CD14-positive monocyte (primary cell): ENCODE results near the gene ROBO2. TPM values are rescaled to one million over a fixed set of nuclear protein-coding genes. Genes with fewer than 3 reads are reported as not detected.

Experiments
- DNase-seq, 3 donors: peaks; one replicate each; pipeline ENCODE4 v3.0.0-alpha.2; 2011 to 2022
- H2AFZ ChIP-seq: 2 replicates; pipeline ENCODE4 v1.6.0; 2012; ENCODE audit warnings: mild to moderate bottlenecking, low read depth, low read length, inconsistent platforms; ENCODE audit not compliant: insufficient read depth, poor library complexity, severe bottlenecking
- H3K27ac ChIP-seq, 2 donors: 1 replicate in 1 of 2; 2 replicates in 1 of 2; pipeline ENCODE4 v1.5.1; 2012 to 2013; ENCODE audit warnings: low read length in 2 of 2, control low read depth in 1 of 2, inconsistent platforms in 1 of 2, low read depth in 1 of 2, mild to moderate bottlenecking in 1 of 2
- H3K27me3 ChIP-seq, 2 donors: one replicate each; pipeline versions ENCODE4 v1.6.0 to v1.6.1; 2011 to 2013; ENCODE audit warnings: low read length in 2 of 2; ENCODE audit not compliant: control insufficient read depth in 2 of 2, insufficient read depth in 2 of 2
- H3K36me3 ChIP-seq, 2 donors: replicated peaks in 1 of 2; 1 replicate in 1 of 2; 2 replicates in 1 of 2; pipeline versions ENCODE4 v1.5.1 to v1.6.1; 2012 to 2013; ENCODE audit warnings: low read length in 2 of 2, control low read depth in 1 of 2, inconsistent platforms in 1 of 2, mild to moderate bottlenecking in 1 of 2; ENCODE audit not compliant: insufficient read depth in 2 of 2, control insufficient read depth in 1 of 2
- H3K4me1 ChIP-seq, 2 donors: 1 replicate in 1 of 2; 2 replicates in 1 of 2; pipeline versions ENCODE4 v1.5.1 to v1.6.1; 2012 to 2013; ENCODE audit warnings: low read length in 2 of 2, control low read depth in 1 of 2, inconsistent platforms in 1 of 2, mild to moderate bottlenecking in 1 of 2, moderate library complexity in 1 of 2; ENCODE audit not compliant: insufficient read depth in 2 of 2, control insufficient read depth in 1 of 2
- H3K4me2 ChIP-seq: replicated peaks from 2 replicates; pipeline ENCODE3; 2012; ENCODE audit warnings: low read length, moderate library complexity, mild to moderate bottlenecking; ENCODE audit not compliant: poor library complexity, severe bottlenecking; ENCODE audit errors: extremely low read depth
- H3K4me3 ChIP-seq, 3 experiments: fragments of 200-600 bp in 1 of 3; sonication (generic) in 1 of 3; replicated peaks in 1 of 3; 1 replicate in 2 of 3; 2 replicates in 1 of 3; pipeline ENCODE4 v1.5.1; 2011 to 2013; ENCODE audit warnings: low read length in 3 of 3, mild to moderate bottlenecking in 3 of 3, control low read depth in 2 of 3, low read depth in 2 of 3, inconsistent platforms in 1 of 3, moderate library complexity in 1 of 3
- H3K79me2 ChIP-seq: 2 replicates; pipeline ENCODE4 v1.6.0; 2012; ENCODE audit warnings: mild to moderate bottlenecking, control low read depth, inconsistent platforms, low read length, moderate library complexity; ENCODE audit not compliant: insufficient read depth
- H3K9ac ChIP-seq: 2 replicates; pipeline ENCODE4 v1.6.0; 2017; ENCODE audit warnings: low read length, mild to moderate bottlenecking; ENCODE audit not compliant: insufficient read depth, poor library complexity, severe bottlenecking
- H3K9me3 ChIP-seq, 2 donors: replicated peaks in 1 of 2; 1 replicate in 1 of 2; 2 replicates in 1 of 2; pipeline versions ENCODE4 v1.5.1 to v1.6.1; 2012 to 2013; ENCODE audit warnings: low read length in 2 of 2, control low read depth in 1 of 2; ENCODE audit not compliant: control insufficient read depth in 1 of 2, insufficient read depth in 1 of 2
- H4K20me1 ChIP-seq: 2 replicates; pipeline ENCODE4 v1.6.0; 2012; ENCODE audit warnings: mild to moderate bottlenecking, low read length, control low read depth, moderate library complexity; ENCODE audit not compliant: insufficient read depth
- H3K27ac Mint-ChIP-seq, 7 donors: one replicate each; pipeline ENCODE4 v1.8.0; 2020; ENCODE audit warnings: mild to moderate bottlenecking in 7 of 7, mixed read lengths in 7 of 7, moderate library complexity in 6 of 7, inconsistent platforms in 2 of 7
- H3K27me3 Mint-ChIP-seq, 3 donors: one replicate each; pipeline ENCODE4 v1.8.0; 2021 to 2022; ENCODE audit warnings: low read depth in 3 of 3, mild to moderate bottlenecking in 3 of 3, mixed read lengths in 3 of 3, moderate library complexity in 3 of 3, inconsistent platforms in 1 of 3
- H3K36me3 Mint-ChIP-seq, 2 donors: one replicate each; pipeline ENCODE4 v1.8.0; 2020; ENCODE audit warnings: mixed read lengths in 2 of 2, inconsistent platforms in 1 of 2, mild to moderate bottlenecking in 1 of 2
- H3K4me1 Mint-ChIP-seq: one replicate; pipeline ENCODE4 v1.8.0; 2020; ENCODE audit warnings: mild to moderate bottlenecking, mixed read lengths
- H3K4me3 Mint-ChIP-seq, 2 donors: one replicate each; pipeline ENCODE4 v1.8.0; 2020; ENCODE audit warnings: mild to moderate bottlenecking in 2 of 2, mixed read lengths in 2 of 2, moderate library complexity in 1 of 2
- H3K9me3 Mint-ChIP-seq, 7 donors: one replicate each; pipeline ENCODE4 v1.8.0; 2020 to 2022; ENCODE audit warnings: mixed read lengths in 7 of 7, mild to moderate bottlenecking in 6 of 7, moderate library complexity in 6 of 7, inconsistent platforms in 2 of 7
- WGBS: methylation state at CpG from one replicate; pipeline ENCODE4 v1.1.5; 2013; ENCODE audit warnings: missing lambda C conversion rate; ENCODE audit not compliant: insufficient coverage; 5-methylcytosine and 5-hydroxymethylcytosine counted together
- intact Hi-C, 2 donors: fragments of 100-400 bp; cut with micrococcal nuclease; formaldehyde crosslinking; loops; one replicate each; pipeline versions ENCODE4 v1.15.0 to v1.15.1; 2023
- polyA plus RNA-seq, 3 donors: library from polyadenylated mRNA; depleted of rRNA in 1 of 3; unstranded in 2 of 3; stranded (reverse) in 1 of 3; fragments of 300-500 nt in 2 of 3; fragments of >200 nt in 1 of 3; fragmentation: Illumina TruSeq in 2 of 3; gene quantifications; 1 replicate in 2 of 3; 2 replicates in 1 of 3; pipeline ENCODE4 v1.2.3, GENCODE V29; 2012 to 2021
- TF ChIP-seq, protein P1 (sequence below): fragments of 200-600 bp; IDR thresholded peaks from one replicate; pipeline ENCODE4 v1.8.0; 2022; ENCODE audit warnings: antibody characterized with exemption, mild to moderate bottlenecking

Gene ROBO2
- polyA plus RNA-seq, 3 donors: not detected

DNA sequence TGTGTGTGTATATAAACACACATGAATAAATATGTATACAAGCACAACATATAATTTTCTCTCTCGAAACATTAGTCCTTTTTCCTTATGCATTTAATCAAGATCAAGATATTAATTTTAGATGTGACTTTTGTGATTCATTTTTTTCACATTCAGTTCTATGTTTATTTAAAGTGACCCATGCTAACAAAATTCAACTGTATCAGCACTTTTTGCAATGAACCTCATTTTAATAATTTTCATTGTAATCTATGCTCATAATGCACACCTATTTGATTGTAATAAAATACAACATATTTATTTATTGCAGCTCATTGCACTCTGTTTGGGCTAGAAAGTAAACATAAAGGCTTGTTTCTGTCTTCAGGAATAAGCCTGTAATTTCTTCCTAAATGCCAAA lies 586.3 kb downstream of the ROBO2 start:
- Histone ChIP-seq H3K9ac (no peak overlapping the region), H4K20me1 (no peaks in the 10 kb centered on the region), H3K27me3 (no peaks in the 10 kb centered on the region), H3K36me3 (no peaks in the 10 kb centered on the region), H3K4me2 (no peak overlapping the region), H3K4me1 (no peaks in the 10 kb centered on the region), H3K9me3 (no peaks in the 10 kb centered on the region), H3K4me3 (no peak overlapping the region), H3K79me2 (no peaks in the 10 kb centered on the region), H3K27ac (no peak overlapping the region), H2AFZ (no peak overlapping the region)
- H3K4me3 Mint-ChIP-seq: no peak overlapping the region
- intact Hi-C loops: no loop called here
- DNase-seq: no peak
- peaks cover 0 to 7% (median 0%) of the 10 kb centered on the region in 3 donors for H3K27me3 Mint-ChIP-seq
- WGBS: no CpG with 5 or more reads among the region's 1 CpG
- peaks cover 0 to 6% (median 0%) of the 10 kb centered on the region in 7 donors for H3K9me3 Mint-ChIP-seq
- no peaks in the 10 kb centered on the region for H3K36me3 Mint-ChIP-seq
- H3K27ac Mint-ChIP-seq: no peak overlapping the region
- no peaks in the 10 kb centered on the region for H3K4me1 Mint-ChIP-seq
- TF ChIP-seq, protein P1, sequence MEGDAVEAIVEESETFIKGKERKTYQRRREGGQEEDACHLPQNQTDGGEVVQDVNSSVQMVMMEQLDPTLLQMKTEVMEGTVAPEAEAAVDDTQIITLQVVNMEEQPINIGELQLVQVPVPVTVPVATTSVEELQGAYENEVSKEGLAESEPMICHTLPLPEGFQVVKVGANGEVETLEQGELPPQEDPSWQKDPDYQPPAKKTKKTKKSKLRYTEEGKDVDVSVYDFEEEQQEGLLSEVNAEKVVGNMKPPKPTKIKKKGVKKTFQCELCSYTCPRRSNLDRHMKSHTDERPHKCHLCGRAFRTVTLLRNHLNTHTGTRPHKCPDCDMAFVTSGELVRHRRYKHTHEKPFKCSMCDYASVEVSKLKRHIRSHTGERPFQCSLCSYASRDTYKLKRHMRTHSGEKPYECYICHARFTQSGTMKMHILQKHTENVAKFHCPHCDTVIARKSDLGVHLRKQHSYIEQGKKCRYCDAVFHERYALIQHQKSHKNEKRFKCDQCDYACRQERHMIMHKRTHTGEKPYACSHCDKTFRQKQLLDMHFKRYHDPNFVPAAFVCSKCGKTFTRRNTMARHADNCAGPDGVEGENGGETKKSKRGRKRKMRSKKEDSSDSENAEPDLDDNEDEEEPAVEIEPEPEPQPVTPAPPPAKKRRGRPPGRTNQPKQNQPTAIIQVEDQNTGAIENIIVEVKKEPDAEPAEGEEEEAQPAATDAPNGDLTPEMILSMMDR: no peak

DNA sequence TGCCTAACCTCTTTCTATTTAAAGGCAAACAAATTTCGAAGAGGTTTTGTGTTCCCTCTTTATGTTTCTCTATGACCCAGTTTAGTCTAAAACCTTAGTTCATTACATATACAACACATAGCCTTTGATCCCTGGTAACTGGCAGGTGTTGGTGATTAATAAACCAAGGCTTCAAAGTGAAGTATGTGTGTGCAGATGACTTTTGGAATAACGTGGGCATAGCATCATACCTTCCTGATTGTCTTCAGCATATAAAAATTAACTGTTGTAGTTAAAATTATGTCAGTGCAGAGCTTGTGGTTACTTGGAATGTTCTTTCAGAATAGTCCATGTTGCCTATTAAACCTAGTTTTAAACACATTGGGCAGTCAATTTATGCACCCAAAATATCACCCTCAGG lies 608.3 kb downstream of the ROBO2 start:
- H3K36me3 Mint-ChIP-seq: no peaks in the 10 kb centered on the region
- H3K4me1 Mint-ChIP-seq: no peaks in the 10 kb centered on the region
- Histone ChIP-seq H3K9ac (no peak overlapping the region), H3K9me3 (no peaks in the 10 kb centered on the region), H2AFZ (no peak overlapping the region), H3K27me3 (no peaks in the 10 kb centered on the region), H4K20me1 (no peaks in the 10 kb centered on the region), H3K4me1 (no peaks in the 10 kb centered on the region), H3K27ac (no peak overlapping the region), H3K4me3 (no peak overlapping the region), H3K4me2 (no peak overlapping the region), H3K79me2 (no peaks in the 10 kb centered on the region), H3K36me3 (no peaks in the 10 kb centered on the region)
- no CpG with 5 or more reads among the region's 2 CpGs for whole genome bisulfite sequencing
- DNase-seq: no peak
- TF ChIP-seq, protein P1: no peak
- intact Hi-C loops: no loop called here
- H3K9me3 Mint-ChIP-seq: peaks cover 0 to 3% (median 0%) of the 10 kb centered on the region in 7 donors
- H3K4me3 Mint-ChIP-seq: no peak overlapping the region
- H3K27ac Mint-ChIP-seq: no peak overlapping the region
- H3K27me3 Mint-ChIP-seq: peaks cover 0 to 2% (median 0%) of the 10 kb centered on the region in 3 donors
